Neural cell (in vitro differentiated cells): Measurements from ENCODE around the gene BLOC1S3.

Experiments
- POLR2AphosphoS5 ChIP-seq: IDR thresholded peaks from 2 replicates; pipeline ENCODE4 v1.6.1; 2012
- TF ChIP-seq, protein P1 (sequence below): fragments of 450-650 bp; IDR thresholded peaks from 2 replicates; pipeline ENCODE4 v1.5.1; 2014; ENCODE audit warnings: antibody characterized with exemption, mild to moderate bottlenecking, moderate library complexity; ENCODE audit not compliant: poor library complexity, severe bottlenecking

GRCh38 chr19:45158503-45159209, 19.9 kb upstream of the BLOC1S3 start:
- TF ChIP-seq, protein P1, sequence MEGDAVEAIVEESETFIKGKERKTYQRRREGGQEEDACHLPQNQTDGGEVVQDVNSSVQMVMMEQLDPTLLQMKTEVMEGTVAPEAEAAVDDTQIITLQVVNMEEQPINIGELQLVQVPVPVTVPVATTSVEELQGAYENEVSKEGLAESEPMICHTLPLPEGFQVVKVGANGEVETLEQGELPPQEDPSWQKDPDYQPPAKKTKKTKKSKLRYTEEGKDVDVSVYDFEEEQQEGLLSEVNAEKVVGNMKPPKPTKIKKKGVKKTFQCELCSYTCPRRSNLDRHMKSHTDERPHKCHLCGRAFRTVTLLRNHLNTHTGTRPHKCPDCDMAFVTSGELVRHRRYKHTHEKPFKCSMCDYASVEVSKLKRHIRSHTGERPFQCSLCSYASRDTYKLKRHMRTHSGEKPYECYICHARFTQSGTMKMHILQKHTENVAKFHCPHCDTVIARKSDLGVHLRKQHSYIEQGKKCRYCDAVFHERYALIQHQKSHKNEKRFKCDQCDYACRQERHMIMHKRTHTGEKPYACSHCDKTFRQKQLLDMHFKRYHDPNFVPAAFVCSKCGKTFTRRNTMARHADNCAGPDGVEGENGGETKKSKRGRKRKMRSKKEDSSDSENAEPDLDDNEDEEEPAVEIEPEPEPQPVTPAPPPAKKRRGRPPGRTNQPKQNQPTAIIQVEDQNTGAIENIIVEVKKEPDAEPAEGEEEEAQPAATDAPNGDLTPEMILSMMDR: no peak
- TF ChIP-seq POLR2AphosphoS5: no peak
